ENCODE data around the gene PKD1L1.

The PKD1L1 gene

GRCh38 chr7:47906883-47907282 is 41.4 kb downstream of the PKD1L1 start:
- H3K27ac Mint-ChIP-seq = no peak overlapping the region
- H3K9me3 Mint-ChIP-seq (ENCODE audit: low read depth) = no peaks in the 10 kb centered on the region
- no peaks in the 10 kb centered on the region for H3K36me3 Mint-ChIP-seq
- no peaks in the 10 kb centered on the region for H3K27me3 Mint-ChIP-seq
- H3K4me3 Mint-ChIP-seq = no peak overlapping the region
- H3K4me1 Mint-ChIP-seq (ENCODE audit: low read depth) = no peaks in the 10 kb centered on the region

- Mint-ChIP-seq H3K27me3 (no peaks in the 10 kb centered on the region), H3K4me3 (no peak overlapping the region), H3K27ac (no peak overlapping the region), H3K4me1 (ENCODE audit: low read depth) (no peaks in the 10 kb centered on the region), H3K9me3 (ENCODE audit: low read depth) (no peaks in the 10 kb centered on the region), H3K36me3 (no peaks in the 10 kb centered on the region)
Measured at GRCh38 chr7:47905076-47905920, 43.0 kb downstream of the PKD1L1 start.

GRCh38 chr7:47902013-47902412 is 46.3 kb downstream of the PKD1L1 start:
- no peaks in the 10 kb centered on the region for H3K27me3 Mint-ChIP-seq
- no peaks in the 10 kb centered on the region for H3K9me3 Mint-ChIP-seq (ENCODE audit: low read depth)
- no peak overlapping the region for H3K27ac Mint-ChIP-seq
- no peak overlapping the region for H3K4me3 Mint-ChIP-seq
- no peaks in the 10 kb centered on the region for H3K4me1 Mint-ChIP-seq (ENCODE audit: low read depth)
- no peaks in the 10 kb centered on the region for H3K36me3 Mint-ChIP-seq

- Mint-ChIP-seq H3K4me3 (no peak overlapping the region), H3K36me3 (no peaks in the 10 kb centered on the region), H3K27ac (no peak overlapping the region), H3K4me1 (ENCODE audit: low read depth) (no peaks in the 10 kb centered on the region), H3K27me3 (no peaks in the 10 kb centered on the region), H3K9me3 (ENCODE audit: low read depth) (no peaks in the 10 kb centered on the region)
Measured at GRCh38 chr7:47901542-47901941, 46.7 kb downstream of the PKD1L1 start.

- Mint-ChIP-seq H3K9me3 (ENCODE audit: low read depth) (no peaks in the 10 kb centered on the region), H3K4me3 (no peak overlapping the region), H3K27me3 (no peaks in the 10 kb centered on the region), H3K4me1 (ENCODE audit: low read depth) (no peaks in the 10 kb centered on the region), H3K36me3 (no peaks in the 10 kb centered on the region), H3K27ac (no peak overlapping the region)
Measured at GRCh38 chr7:47897831-47898230, 50.4 kb downstream of the PKD1L1 start.

GRCh38 chr7:47896809-47897423 is 51.4 kb downstream of the PKD1L1 start:
- Mint-ChIP-seq H3K4me1 (ENCODE audit: low read depth) (no peaks in the 10 kb centered on the region), H3K4me3 (no peak overlapping the region), H3K27me3 (no peaks in the 10 kb centered on the region), H3K27ac (no peak overlapping the region), H3K36me3 (no peaks in the 10 kb centered on the region), H3K9me3 (ENCODE audit: low read depth) (no peaks in the 10 kb centered on the region)

- no peaks in the 10 kb centered on the region for H3K27me3 Mint-ChIP-seq
- H3K4me1 Mint-ChIP-seq (ENCODE audit: low read depth) = no peaks in the 10 kb centered on the region
- H3K4me3 Mint-ChIP-seq = no peak overlapping the region
- no peaks in the 10 kb centered on the region for H3K36me3 Mint-ChIP-seq
- H3K9me3 Mint-ChIP-seq (ENCODE audit: low read depth) = no peaks in the 10 kb centered on the region
- H3K27ac Mint-ChIP-seq = no peak overlapping the region
Measured at GRCh38 chr7:47895026-47895425, 53.2 kb downstream of the PKD1L1 start.

GRCh38 chr7:47893721-47894365 is 54.4 kb downstream of the PKD1L1 start:
- Mint-ChIP-seq H3K27me3 (no peaks in the 10 kb centered on the region), H3K9me3 (ENCODE audit: low read depth) (no peaks in the 10 kb centered on the region), H3K4me1 (ENCODE audit: low read depth) (no peaks in the 10 kb centered on the region), H3K36me3 (no peaks in the 10 kb centered on the region), H3K27ac (no peak overlapping the region), H3K4me3 (no peak overlapping the region)

- Mint-ChIP-seq H3K27me3 (no peaks in the 10 kb centered on the region), H3K9me3 (ENCODE audit: low read depth) (no peaks in the 10 kb centered on the region), H3K4me3 (no peak overlapping the region), H3K4me1 (ENCODE audit: low read depth) (no peaks in the 10 kb centered on the region), H3K27ac (no peak overlapping the region), H3K36me3 (no peaks in the 10 kb centered on the region)
Measured at GRCh38 chr7:47893238-47893637, 55.0 kb downstream of the PKD1L1 start.

- Mint-ChIP-seq H3K4me3 (no peak overlapping the region), H3K9me3 (ENCODE audit: low read depth) (no peaks in the 10 kb centered on the region), H3K4me1 (ENCODE audit: low read depth) (no peaks in the 10 kb centered on the region), H3K27ac (no peak overlapping the region), H3K27me3 (no peaks in the 10 kb centered on the region), H3K36me3 (no peaks in the 10 kb centered on the region)
Measured at GRCh38 chr7:47890606-47891005, 57.7 kb downstream of the PKD1L1 start.

- H3K4me3 Mint-ChIP-seq = no peak overlapping the region
- no peak overlapping the region for H3K27ac Mint-ChIP-seq
- H3K4me1 Mint-ChIP-seq (ENCODE audit: low read depth) = no peaks in the 10 kb centered on the region
- no peaks in the 10 kb centered on the region for H3K36me3 Mint-ChIP-seq
- H3K9me3 Mint-ChIP-seq (ENCODE audit: low read depth) = no peaks in the 10 kb centered on the region
- H3K27me3 Mint-ChIP-seq = no peaks in the 10 kb centered on the region
Measured at GRCh38 chr7:47890125-47890524, 58.1 kb downstream of the PKD1L1 start.

- H3K9me3 Mint-ChIP-seq (ENCODE audit: low read depth) = no peaks in the 10 kb centered on the region
- no peaks in the 10 kb centered on the region for H3K27me3 Mint-ChIP-seq
- no peaks in the 10 kb centered on the region for H3K4me1 Mint-ChIP-seq (ENCODE audit: low read depth)
- H3K27ac Mint-ChIP-seq = no peak overlapping the region
- H3K4me3 Mint-ChIP-seq = no peak overlapping the region
- H3K36me3 Mint-ChIP-seq = no peaks in the 10 kb centered on the region
Measured at GRCh38 chr7:47889723-47890122, 58.5 kb downstream of the PKD1L1 start.

- Mint-ChIP-seq H3K4me3 (no peak overlapping the region), H3K4me1 (ENCODE audit: low read depth) (no peaks in the 10 kb centered on the region), H3K27me3 (no peaks in the 10 kb centered on the region), H3K27ac (no peak overlapping the region), H3K36me3 (no peaks in the 10 kb centered on the region), H3K9me3 (ENCODE audit: low read depth) (no peaks in the 10 kb centered on the region)
Measured at GRCh38 chr7:47888371-47889265, 59.6 kb downstream of the PKD1L1 start.

GRCh38 chr7:47887016-47887640 is 61.1 kb downstream of the PKD1L1 start:
- Mint-ChIP-seq H3K27me3 (no peaks in the 10 kb centered on the region), H3K4me3 (no peak overlapping the region)

More at GRCh38 chr7:47887016-47887640, 61.1 kb downstream of the PKD1L1 start:
- Mint-ChIP-seq H3K4me1 (ENCODE audit: low read depth) (no peaks in the 10 kb centered on the region), H3K27ac (no peak overlapping the region), H3K9me3 (ENCODE audit: low read depth) (no peaks in the 10 kb centered on the region), H3K36me3 (no peaks in the 10 kb centered on the region)

Measured in activated naive CD8-positive, alpha-beta T cell (primary cell).